Hippocampal formation (tissue), 2 donors: ENCODE measurements around the gene IL5.
"Not testable (repeated sequence)": the region's sequence is repeated elsewhere in the genome, so short reads cannot be mapped to it uniquely, and the experiment has no call there.

Experiments
- DNase-seq, 2 donors: peaks; one replicate each; lab custom pipeline; 2025; lab: John Stamatoyannopoulos, UW

Gene IL5

GRCh38 chr5:132528866-132529634, 14.3 kb downstream of the IL5 start:
- peak in 1 of 2 donors; percentile 21 for DNase-seq

- DNase-seq, result no peak
Measured at GRCh38 chr5:132528021-132528420, 15.3 kb downstream of the IL5 start.

- no peak for DNase-seq
Measured at GRCh38 chr5:132526974-132527564, 16.3 kb downstream of the IL5 start.

GRCh38 chr5:132526290-132526973, 16.9 kb downstream of the IL5 start:
- DNase-seq, result peak in 1 of 2 donors; percentile 55

GRCh38 chr5:132525299-132525724, 18.0 kb downstream of the IL5 start:
- no peak for DNase-seq

- not testable (repeated sequence) for DNase-seq
Measured at GRCh38 chr5:132524877-132525276, 18.4 kb downstream of the IL5 start.

GRCh38 chr5:132522067-132522466, 21.3 kb downstream of the IL5 start:
- DNase-seq, result not testable (repeated sequence)

- DNase-seq, result not testable (repeated sequence)
Measured at GRCh38 chr5:132513618-132514336, 29.5 kb downstream of the IL5 start.

GRCh38 chr5:132510076-132510475, 33.2 kb downstream of the IL5 start:
- no peak for DNase-seq

GRCh38 chr5:132506094-132506692, 37.1 kb downstream of the IL5 start:
- DNase-seq, result peak in 1 of 2 donors; percentile 30

- DNase-seq, result no peak
Measured at GRCh38 chr5:132505641-132506040, 37.7 kb downstream of the IL5 start.

GRCh38 chr5:132504746-132505145, 38.6 kb downstream of the IL5 start:
- DNase-seq, result no peak

GRCh38 chr5:132503244-132503643, 40.1 kb downstream of the IL5 start:
- no peak for DNase-seq

- no peak for DNase-seq
Measured at GRCh38 chr5:132501961-132502931, 41.1 kb downstream of the IL5 start.

GRCh38 chr5:132501629-132501956, 41.7 kb downstream of the IL5 start:
- no peak for DNase-seq

- DNase-seq, result peak; percentile 30 to 71
Measured at GRCh38 chr5:132500931-132501628, 42.2 kb downstream of the IL5 start.

GRCh38 chr5:132500244-132500930, 42.9 kb downstream of the IL5 start:
- DNase-seq, result no peak

GRCh38 chr5:132499440-132500243, 43.7 kb downstream of the IL5 start:
- no peak for DNase-seq
